ENCODE data around the gene SMC1B. TPM values are rescaled to one million over a fixed set of nuclear protein-coding genes. Genes with fewer than 3 reads are reported as not detected.
A peak's percentile ranks its signal among the peaks of the same experiment; 100 is the strongest.

SMC1B gene
- total RNA-seq, 4 donors from 2014 or later = 0.35 TPM; not detected in 3

DNA sequence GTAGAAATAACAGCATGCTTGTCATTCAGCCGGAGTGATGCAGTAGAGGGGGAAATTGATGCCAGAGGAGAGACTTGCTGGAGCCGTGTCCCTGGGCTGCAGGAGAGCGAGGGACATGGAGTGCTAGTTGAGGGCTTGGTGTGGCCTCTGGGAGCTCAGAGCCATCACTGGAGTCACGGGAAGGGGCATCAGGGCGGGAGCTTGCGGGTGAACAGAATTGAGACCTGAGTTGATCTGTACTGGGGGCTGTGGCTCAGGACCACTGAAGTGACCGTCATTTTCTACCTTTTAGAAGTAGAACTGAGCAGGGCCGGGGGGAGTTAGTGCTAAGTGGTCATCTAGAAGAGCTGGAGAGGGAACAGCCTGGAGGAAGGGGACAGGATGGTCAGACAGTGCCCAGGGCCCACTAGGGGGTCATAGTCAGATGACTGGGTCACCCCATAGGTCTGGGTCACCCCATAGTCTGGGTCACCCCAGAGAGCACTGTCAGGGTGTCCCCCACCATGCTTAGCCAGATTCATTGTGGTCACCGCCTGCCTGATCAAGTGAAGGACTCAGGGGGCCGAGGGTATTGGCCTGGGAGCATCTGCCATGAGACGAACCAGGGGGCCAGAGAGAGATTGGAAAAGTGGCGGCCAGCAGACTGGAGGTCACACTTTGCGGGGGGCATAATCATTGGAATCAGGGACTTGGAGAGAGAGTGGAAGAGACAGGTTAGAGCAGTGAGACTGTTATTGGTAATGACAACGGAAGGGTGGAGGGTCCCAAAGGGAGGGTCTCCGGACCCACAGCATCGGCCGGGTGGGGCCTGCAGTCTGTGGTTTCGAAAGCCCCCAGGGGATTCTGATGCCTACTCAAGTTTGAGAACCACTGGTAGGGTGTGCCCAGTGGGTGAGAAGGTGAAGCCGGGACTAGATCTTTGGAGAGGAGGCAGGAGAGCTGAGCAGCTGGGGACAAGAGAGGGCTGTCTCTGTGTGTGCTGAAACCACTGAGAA is 15.3 kb upstream of the SMC1B start:
- no peak overlapping the region for H3K4me3 ChIP-seq
- H3K27ac ChIP-seq = no peak overlapping the region
- TF ChIP-seq CTCF (IDR thresholded peaks at IDR 0.05) (no peak), POLR2A (IDR thresholded peaks at IDR 0.05) (no peak)
- H3K9me3 ChIP-seq = no peaks in the 10 kb centered on the region
- H3K27me3 ChIP-seq = no peaks in the 10 kb centered on the region
- DNase-seq = peak; percentile 7 to 8
- H3K4me1 ChIP-seq = no peaks in the 10 kb centered on the region
- no peaks in the 10 kb centered on the region for H3K36me3 ChIP-seq
- intact Hi-C loops (cut with DNase I; ENCODE audit: low total_unique reads) = no loop called here

DNA sequence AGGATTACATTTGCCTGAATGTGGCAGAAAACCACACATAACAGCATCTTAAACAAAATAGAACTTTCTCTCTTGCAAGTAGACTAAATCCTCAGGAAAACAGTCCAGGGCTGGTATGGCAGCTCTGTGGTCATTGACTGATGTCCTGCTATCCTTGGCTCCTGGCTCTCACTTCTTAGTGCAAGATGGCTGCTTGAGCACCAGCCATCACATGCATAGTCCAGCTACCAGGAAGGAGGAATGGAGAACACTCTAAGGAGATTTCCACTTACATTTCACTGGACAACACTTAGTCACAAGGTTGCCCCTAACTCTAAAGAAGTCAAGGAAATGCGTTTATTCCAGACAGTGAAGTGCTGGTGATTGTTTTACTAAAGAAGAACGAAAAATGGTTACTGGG is 13.7 kb upstream of the SMC1B start:
- DNase-seq = no peak
- Histone ChIP-seq H3K4me1 (no peaks in the 10 kb centered on the region), H3K27ac (no peak overlapping the region), H3K27me3 (no peaks in the 10 kb centered on the region), H3K4me3 (no peak overlapping the region), H3K9me3 (no peaks in the 10 kb centered on the region), H3K36me3 (no peaks in the 10 kb centered on the region)
- intact Hi-C loops (cut with DNase I; ENCODE audit: low total_unique reads) = no loop called here
- TF ChIP-seq POLR2A (IDR thresholded peaks at IDR 0.05) (no peak), CTCF (IDR thresholded peaks at IDR 0.05) (no peak)

GRCh38 chr22:45426387-45426786 is 13.0 kb upstream of the SMC1B start:
- TF ChIP-seq CTCF (IDR thresholded peaks at IDR 0.05) = no peak
- no peak for TF ChIP-seq POLR2A (IDR thresholded peaks at IDR 0.05)
- H3K27ac ChIP-seq = no peak overlapping the region
- intact Hi-C loops (cut with DNase I; ENCODE audit: low total_unique reads) = no loop called here
- H3K4me1 ChIP-seq = no peaks in the 10 kb centered on the region
- H3K36me3 ChIP-seq = no peaks in the 10 kb centered on the region
- no peak overlapping the region for H3K4me3 ChIP-seq
- H3K9me3 ChIP-seq = no peaks in the 10 kb centered on the region
- DNase-seq = peak in 1 of 2 donors; percentile 4
- no peaks in the 10 kb centered on the region for H3K27me3 ChIP-seq

DNA sequence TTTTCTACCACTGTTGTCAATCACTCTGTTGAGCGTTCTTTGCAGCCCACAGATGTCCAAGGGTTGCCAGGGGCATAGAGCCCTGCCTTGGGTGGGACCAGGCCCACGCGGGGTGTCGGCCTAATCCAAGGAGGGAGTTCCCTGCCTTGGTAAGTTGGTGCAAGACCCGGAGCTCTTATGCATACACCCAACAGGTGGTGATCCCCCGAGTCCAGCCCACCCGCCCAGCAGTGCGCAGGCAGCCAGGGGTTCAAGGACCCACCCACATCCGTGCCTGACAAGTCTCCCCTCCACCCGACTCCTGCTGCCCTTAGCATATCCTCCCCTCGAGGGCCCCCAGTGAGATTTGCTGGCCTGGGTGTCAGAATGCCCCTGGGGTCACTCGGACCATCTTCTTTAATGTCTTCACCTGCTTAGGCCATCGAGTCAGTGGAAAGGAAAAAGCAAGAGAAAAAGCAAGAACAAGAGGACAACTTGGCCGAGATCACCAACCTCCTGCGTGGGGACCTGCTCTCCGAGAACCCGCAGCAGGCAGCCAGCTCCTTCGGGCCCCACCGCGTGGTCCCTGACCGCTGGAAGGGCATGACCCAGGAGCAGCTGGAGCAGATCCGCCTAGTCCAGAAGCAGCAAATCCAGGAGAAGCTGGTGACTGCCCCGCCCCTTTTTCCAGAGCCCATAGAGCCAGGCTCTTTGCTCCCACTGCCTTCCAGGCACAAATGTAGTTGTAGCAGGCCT is 12.3 kb upstream of the SMC1B start:
- intact Hi-C loops (cut with DNase I; ENCODE audit: low total_unique reads) = no loop called here
- no peak for DNase-seq

More for the DNA sequence above, 12.3 kb upstream of the SMC1B start:
- Histone ChIP-seq H3K4me3 (no peak overlapping the region), H3K27me3 (no peaks in the 10 kb centered on the region), H3K9me3 (no peaks in the 10 kb centered on the region), H3K4me1 (no peaks in the 10 kb centered on the region), H3K36me3 (no peaks in the 10 kb centered on the region), H3K27ac (no peak overlapping the region)
- TF ChIP-seq CTCF (IDR thresholded peaks at IDR 0.05) = no peak
- no peak for TF ChIP-seq POLR2A (IDR thresholded peaks at IDR 0.05)

Measured in uterus (tissue), 4 donors.